HCT116 (cell line): ENCODE data around the gene CORO2A. TPM values are rescaled to one million over a fixed set of nuclear protein-coding genes. Genes with fewer than 3 reads are reported as not detected.

Experiments used
- ATAC-seq: fragments of 200-7000 bp; cut with Tn5 transposase; 2 replicates; pipeline ENCODE4 v1.9.1; 2020; ENCODE audit warnings: mild to moderate bottlenecking, moderate library complexity
- BruUV-seq: library from RNA; stranded (reverse); fragments of 400-500 nt; replicated peaks from 2 replicates; lab custom pipeline; 2021; lab: Mats Ljungman, UMichigan
- CTCF ChIA-PET: fragments of 300-600 bp; sonication (Branson Sonifier 250); formaldehyde crosslinking; loops from one replicate; lab custom pipeline; 2021; ENCODE audit warnings: antibody characterized with exemption; lab: Charles Lee
- POLR2A ChIA-PET: fragments of 300-600, 350-600 bp; sonication (Branson Sonifier 250); formaldehyde crosslinking; loops from one replicate; lab custom pipeline; 2021; ENCODE audit warnings: antibody characterized with exemption; lab: Charles Lee
- RAD21 ChIA-PET, 2 experiments: fragments of 300-600 bp; sonication (Branson Sonifier 250); formaldehyde crosslinking; loops; one replicate each; lab custom pipeline; 2023; ENCODE audit warnings: low total read pairs in 2 of 2; ENCODE audit not compliant: uncharacterized antibody in 2 of 2, unreplicated experiment in 2 of 2, low non-redundant PET in 1 of 2; lab: Charles Lee
- DNase-seq: peaks from one replicate; pipeline ENCODE4 v3.0.0-alpha.2; 2010; ENCODE audit warnings: low read depth, low spot score
- H2AFZ ChIP-seq: fragments of 200-600 bp; shearing (Covaris generic), sonication (generic); 2 replicates; pipeline ENCODE4 v1.6.1; 2017; ENCODE audit warnings: low read depth, mixed run types, mixed read lengths, antibody characterized with exemption, low read length; ENCODE audit not compliant: poor library complexity, severe bottlenecking
- H3K27ac ChIP-seq: 2 replicates; pipeline ENCODE4 v1.5.1; 2012; ENCODE audit warnings: low read depth, low read length
- H3K27me3 ChIP-seq: fragments of 200-600 bp; sonication (generic); 2 replicates; pipeline ENCODE4 v1.6.1; 2016; ENCODE audit warnings: mixed run types, low read length, mixed read lengths; ENCODE audit not compliant: insufficient read depth
- H3K36me3 ChIP-seq, 2 experiments: fragments of 200-500 bp in 1 of 2; fragments of 200-600 bp in 1 of 2; sonication (Bioruptor generic) in 1 of 2; sonication (generic) in 1 of 2; 2 replicates each; pipeline versions ENCODE4 v1.5.1 to v1.6.1; 2014 to 2016; ENCODE audit warnings: low read length in 2 of 2, inconsistent platforms in 1 of 2, mixed read lengths in 1 of 2, mixed run types in 1 of 2; ENCODE audit not compliant: insufficient read depth in 2 of 2, control insufficient read depth in 1 of 2
- H3K4me1 ChIP-seq, 2 experiments: fragments of 200-600 bp in 1 of 2; sonication (generic) in 1 of 2; 2 replicates each; pipeline versions ENCODE4 v1.5.1 to v1.6.1; 2012 to 2017; ENCODE audit warnings: low read length in 2 of 2, inconsistent platforms in 1 of 2, mild to moderate bottlenecking in 1 of 2, mixed read lengths in 1 of 2, mixed run types in 1 of 2, moderate library complexity in 1 of 2; ENCODE audit not compliant: insufficient read depth in 2 of 2, control insufficient read depth in 1 of 2
- H3K4me2 ChIP-seq: fragments of 200-600 bp; sonication (generic); 2 replicates; pipeline ENCODE4 v1.6.1; 2017; ENCODE audit warnings: mixed run types, low read length, mixed read lengths
- H3K4me3 ChIP-seq, 2 experiments: fragments of 200-600 bp in 1 of 2; sonication (generic) in 1 of 2; replicated peaks in 1 of 2; 2 replicates each; pipeline ENCODE4 v1.5.1; 2011 to 2016; ENCODE audit warnings: low read length in 2 of 2, control low read depth in 1 of 2, low read depth in 1 of 2, mild to moderate bottlenecking in 1 of 2, mixed read lengths in 1 of 2, mixed run types in 1 of 2
- H3K79me2 ChIP-seq: fragments of 200-600 bp; sonication (generic); 2 replicates; pipeline ENCODE4 v1.6.1; 2017; ENCODE audit warnings: mild to moderate bottlenecking, mixed run types, low read length, moderate library complexity, mixed read lengths; ENCODE audit not compliant: insufficient read depth
- H3K9ac ChIP-seq: fragments of 200-600 bp; sonication (generic); 2 replicates; pipeline ENCODE4 v1.6.1; 2016; ENCODE audit warnings: low read length, mixed read lengths
- H3K9me2 ChIP-seq: fragments of 200-600 bp; sonication (generic), shearing (Covaris generic); 2 replicates; pipeline ENCODE4 v1.6.1; 2017; ENCODE audit warnings: mixed run types, mild to moderate bottlenecking, moderate library complexity; ENCODE audit not compliant: insufficient read depth
- H3K9me3 ChIP-seq, 2 experiments: fragments of 200-500 bp in 1 of 2; fragments of 200-600 bp in 1 of 2; sonication (Bioruptor generic) in 1 of 2; sonication (generic) in 1 of 2; 2 replicates each; pipeline ENCODE4 v1.6.1; 2014 to 2017; ENCODE audit warnings: low read length in 2 of 2, mixed read lengths in 2 of 2, inconsistent platforms in 1 of 2, low read depth in 1 of 2, mild to moderate bottlenecking in 1 of 2, mixed run types in 1 of 2, moderate library complexity in 1 of 2; ENCODE audit not compliant: control insufficient read depth in 1 of 2, insufficient read depth in 1 of 2
- H4K20me1 ChIP-seq: fragments of 200-600 bp; sonication (generic), shearing (Covaris generic); 2 replicates; pipeline ENCODE4 v1.6.1; 2017; ENCODE audit warnings: mixed run types, mild to moderate bottlenecking, moderate library complexity; ENCODE audit not compliant: insufficient read depth
- ATF3 ChIP-seq: IDR thresholded peaks from 2 replicates; pipeline ENCODE4 v1.6.1; 2012
- CEBPB ChIP-seq: IDR thresholded peaks from 2 replicates; pipeline ENCODE4 v1.6.1; 2012; ENCODE audit warnings: low read depth
- CTCF ChIP-seq, 3 experiments: fragments of 200-600 bp in 1 of 3; sonication (generic) in 1 of 3; IDR thresholded peaks in 2 of 3; conservative IDR thresholded peaks in 1 of 3; 2 replicates each; pipeline ENCODE4 v1.5.1; 2012 to 2017; ENCODE audit warnings: low read depth in 2 of 3, low read length in 2 of 3, antibody characterized with exemption in 1 of 3, borderline replicate concordance in 1 of 3, control low read depth in 1 of 3, mild to moderate bottlenecking in 1 of 3, mixed read lengths in 1 of 3, mixed run types in 1 of 3, moderate library complexity in 1 of 3; ENCODE audit not compliant: insufficient read depth in 1 of 3
- EZH2 ChIP-seq: fragments of 200-600 bp; sonication (generic); IDR thresholded peaks from 2 replicates; pipeline ENCODE4 v1.6.1; 2017; ENCODE audit warnings: antibody characterized with exemption, mixed run types
- MAX ChIP-seq: IDR thresholded peaks from 2 replicates; pipeline ENCODE4 v1.6.1; 2012
- POLR2A ChIP-seq: IDR thresholded peaks from 2 replicates; pipeline ENCODE4 v1.7.0; 2011; ENCODE audit warnings: borderline replicate concordance; ENCODE audit not compliant: insufficient read depth, insufficient read length; ENCODE audit errors: extremely low read depth
- POLR2AphosphoS5 ChIP-seq: IDR thresholded peaks from 2 replicates; pipeline ENCODE4 v1.6.1; 2011; ENCODE audit warnings: mild to moderate bottlenecking, low read depth, low read length, moderate library complexity
- RAD21 ChIP-seq: IDR thresholded peaks from 2 replicates; pipeline ENCODE4 v1.6.1; 2012; ENCODE audit warnings: low read depth, mild to moderate bottlenecking
- REST ChIP-seq: IDR thresholded peaks from 2 replicates; pipeline ENCODE4 v1.6.1; 2012; ENCODE audit warnings: low read depth
- SIN3A ChIP-seq: IDR thresholded peaks from 2 replicates; pipeline ENCODE4 v1.6.1; 2012; ENCODE audit warnings: low read depth
- SRF ChIP-seq: IDR thresholded peaks from 2 replicates; pipeline ENCODE4 v1.6.1; 2012; ENCODE audit warnings: low read depth
- YY1 ChIP-seq: IDR thresholded peaks from 2 replicates; pipeline ENCODE4 v1.6.1; 2011; ENCODE audit warnings: low read length, low read depth, moderate library complexity, mild to moderate bottlenecking; ENCODE audit not compliant: insufficient replicate concordance; ENCODE audit errors: extremely low read depth
- ZNF274 ChIP-seq: fragments of 200-500 bp; sonication (Bioruptor generic); IDR thresholded peaks from 2 replicates; pipeline ENCODE4 v1.6.1; 2014; ENCODE audit warnings: mild to moderate bottlenecking, low read depth, low read length, inconsistent platforms
- intact Hi-C: fragments of 100-400 bp; cut with micrococcal nuclease; formaldehyde crosslinking; loops from 2 replicates; pipeline ENCODE4 v1.10.0; 2022
- total RNA-seq: library from RNA; stranded (reverse); gene quantifications from one replicate; pipeline ENCODE4 v1.2.1, GENCODE V29; 2021; ENCODE audit not compliant: unreplicated experiment

Gene CORO2A
- total RNA-seq, 1 experiment from 2014 or later: 5.7 TPM

GRCh38 chr9:98227883-98228282, 35.4 kb upstream of the CORO2A start:
- Histone ChIP-seq H3K27ac (no peak overlapping the region), H4K20me1 (no peaks in the 10 kb centered on the region), H3K4me3 (no peak overlapping the region), H3K4me2 (no peak overlapping the region), H3K9me3 (no peaks in the 10 kb centered on the region), H3K9me2 (no peaks in the 10 kb centered on the region), H3K36me3 (0 out of 4 replicates have a peak, but pooled peaks cover 2 to 5% of the 10 kb centered on the region in 2 experiments), H3K4me1 (peaks cover 23 to 42% of the 10 kb centered on the region in 2 experiments)
- ChIA-PET POLR2A (no interaction called here), RAD21 (no interaction called here), CTCF (no interaction called here)
- no TSS peak for BruUV-seq
- no peak for ATAC-seq
- intact Hi-C loops: no loop called here
- TF ChIP-seq YY1 (no peak), RAD21 (no peak), EZH2 (no peak), SIN3A (no peak), POLR2A (no peak), SRF (no peak), ZNF274 (no peak), ATF3 (no peak), POLR2AphosphoS5 (no peak), CTCF (IDR thresholded peaks at IDR 0.05 in 2 of 3, conservative IDR thresholded peaks at IDR 0.05 in 1 of 3; ENCODE audit: borderline replicate concordance in 1 of 3, insufficient read depth in 1 of 3, low read depth in 2 of 3, low read length in 2 of 3) (no peak), MAX (no peak), REST (no peak), CEBPB (no peak)
- TF ChIP-seq, all 23 proteins: peak for 0
- H3K79me2 ChIP-seq: no peaks in the 10 kb centered on the region
- DNase-seq: no peak
- no peak overlapping the region for H2AFZ ChIP-seq
- no peaks in the 10 kb centered on the region for H3K27me3 ChIP-seq
- H3K9ac ChIP-seq: no peak overlapping the region
